Measurements from ENCODE around the gene SLC25A47. TPM values are rescaled to one million over a fixed set of nuclear protein-coding genes. Genes with fewer than 3 reads are reported as not detected.
"Not testable (repeated sequence)": the region's sequence is repeated elsewhere in the genome, so short reads cannot be mapped to it uniquely, and the experiment has no call there.

SLC25A47 gene
- not detected in 2 replicates for total RNA-seq (2014; rRNA removed; shearing (Covaris generic); ENCODE audit: low replicate concordance)

- Histone ChIP-seq H3K27me3 (no peaks in the 10 kb centered on the region), H3K36me3 (no peaks in the 10 kb centered on the region), H3K4me3 (no peak within 1 kb of the TSS), H3K9me3 (no peaks in the 10 kb centered on the region)
- no peak for DNase-seq
Measured at GRCh38 chr14:100323121-100323941, at the start of gene SLC25A47. Gene SLC25A47, plus strand, starts transcription at chr14:100323339. Its CDS starts 76 bp downstream, at chr14:100323415.

GRCh38 chr14:100274250-100274649, 48.9 kb upstream of the SLC25A47 start:
- peaks cover 6% of the 10 kb centered on the region for H3K36me3 ChIP-seq
- no peaks in the 10 kb centered on the region for H3K9me3 ChIP-seq
- DNase-seq = no peak
- H3K27me3 ChIP-seq = no peaks in the 10 kb centered on the region
- no peak overlapping the region for H3K4me3 ChIP-seq

- peaks cover 6% of the 10 kb centered on the region for H3K36me3 ChIP-seq
Measured at GRCh38 chr14:100275214-100275613, 47.9 kb upstream of the SLC25A47 start.

GRCh38 chr14:100278702-100279101, 44.4 kb upstream of the SLC25A47 start:
- Histone ChIP-seq H3K36me3 (peaks cover 6% of the 10 kb centered on the region), H3K4me3 (no peak overlapping the region), H3K27me3 (no peaks in the 10 kb centered on the region), H3K9me3 (no peaks in the 10 kb centered on the region)
- DNase-seq = peak; percentile 41

More at GRCh38 chr14:100275214-100275613, 47.9 kb upstream of the SLC25A47 start:
- no peaks in the 10 kb centered on the region for H3K9me3 ChIP-seq
- H3K4me3 ChIP-seq = no peak overlapping the region
- H3K27me3 ChIP-seq = no peaks in the 10 kb centered on the region
- DNase-seq = no peak

- DNase-seq = no peak
- H3K4me3 ChIP-seq = no peak overlapping the region
- H3K27me3 ChIP-seq = no peaks in the 10 kb centered on the region
- H3K9me3 ChIP-seq = no peaks in the 10 kb centered on the region
- H3K36me3 ChIP-seq = peaks cover 6% of the 10 kb centered on the region
Measured at GRCh38 chr14:100279133-100279532, 44.0 kb upstream of the SLC25A47 start.

- H3K4me3 ChIP-seq = no peak overlapping the region
- no peak for DNase-seq
- H3K36me3 ChIP-seq = peaks cover 6% of the 10 kb centered on the region
- H3K27me3 ChIP-seq = no peaks in the 10 kb centered on the region
- H3K9me3 ChIP-seq = no peaks in the 10 kb centered on the region
Measured at GRCh38 chr14:100279563-100279962, 43.6 kb upstream of the SLC25A47 start.

GRCh38 chr14:100281286-100282082, 41.7 kb upstream of the SLC25A47 start:
- Histone ChIP-seq H3K36me3 (peaks cover 6% of the 10 kb centered on the region), H3K9me3 (no peaks in the 10 kb centered on the region), H3K4me3 (no peak overlapping the region), H3K27me3 (no peaks in the 10 kb centered on the region)
- no peak for DNase-seq

GRCh38 chr14:100282083-100282350, 41.1 kb upstream of the SLC25A47 start:
- no peaks in the 10 kb centered on the region for H3K27me3 ChIP-seq
- H3K9me3 ChIP-seq = no peaks in the 10 kb centered on the region

GRCh38 chr14:100282766-100283419, 40.2 kb upstream of the SLC25A47 start:
- Histone ChIP-seq H3K36me3 (peaks cover 3% of the 10 kb centered on the region), H3K4me3 (no peak overlapping the region), H3K27me3 (no peaks in the 10 kb centered on the region), H3K9me3 (no peaks in the 10 kb centered on the region)
- no peak for DNase-seq

More at GRCh38 chr14:100282083-100282350, 41.1 kb upstream of the SLC25A47 start:
- Histone ChIP-seq H3K36me3 (peaks cover 6% of the 10 kb centered on the region), H3K4me3 (no peak overlapping the region)
- DNase-seq = no peak

- H3K27me3 ChIP-seq, DNase-seq, H3K36me3 ChIP-seq, H3K9me3 ChIP-seq, H3K4me3 ChIP-seq: not testable (repeated sequence)
Measured at GRCh38 chr14:100283436-100283835, 39.7 kb upstream of the SLC25A47 start.

- no peaks in the 10 kb centered on the region for H3K9me3 ChIP-seq
- no peaks in the 10 kb centered on the region for H3K27me3 ChIP-seq
- DNase-seq = no peak
- no peak overlapping the region for H3K4me3 ChIP-seq
- H3K36me3 ChIP-seq = no peaks in the 10 kb centered on the region; the same call in 1 of the 2 replicates
Measured at GRCh38 chr14:100283984-100284881, 38.9 kb upstream of the SLC25A47 start.

- H3K36me3 ChIP-seq = no peaks in the 10 kb centered on the region; the same call in 1 of the 2 replicates
- DNase-seq = peak; percentile 50
- peak overlapping the region; percentile 58 for H3K4me3 ChIP-seq
- H3K27me3 ChIP-seq = no peaks in the 10 kb centered on the region
- no peaks in the 10 kb centered on the region for H3K9me3 ChIP-seq
Measured at GRCh38 chr14:100285021-100285912, 37.9 kb upstream of the SLC25A47 start.

GRCh38 chr14:100285913-100286400, 37.2 kb upstream of the SLC25A47 start:
- Histone ChIP-seq H3K36me3 (no peaks in the 10 kb centered on the region), H3K4me3 (peak overlapping the region; percentile 58), H3K9me3 (no peaks in the 10 kb centered on the region), H3K27me3 (no peaks in the 10 kb centered on the region)
- DNase-seq = no peak

- Histone ChIP-seq H3K27me3 (no peaks in the 10 kb centered on the region), H3K4me3 (no peak overlapping the region), H3K36me3 (no peaks in the 10 kb centered on the region), H3K9me3 (no peaks in the 10 kb centered on the region)
- no peak for DNase-seq
Measured at GRCh38 chr14:100286484-100287191, 36.5 kb upstream of the SLC25A47 start.

All from MG63 (cell line).